T-helper 1 cell treated with Interleukin-12 subunit alpha and Interleukin-12 subunit beta and Interleukin-4 antibody, amounts not matched to agents 30 μg/mL and 1 μg/mL, for 36 hours (primary cell): Measurements from ENCODE around the gene TOM1L2.

Experiments used
- H3K27ac Mint-ChIP-seq: one replicate; pipeline ENCODE4 v1.8.0; 2021; ENCODE audit warnings: mild to moderate bottlenecking, mixed read lengths
- H3K27me3 Mint-ChIP-seq: one replicate; pipeline ENCODE4 v1.8.0; 2021; ENCODE audit warnings: low read depth, mixed read lengths
- H3K36me3 Mint-ChIP-seq: one replicate; pipeline ENCODE4 v1.8.0; 2021; ENCODE audit warnings: low read depth, mixed read lengths
- H3K4me1 Mint-ChIP-seq: one replicate; pipeline ENCODE4 v1.8.0; 2021; ENCODE audit warnings: low read depth, mixed read lengths
- H3K4me3 Mint-ChIP-seq: one replicate; pipeline ENCODE4 v1.8.0; 2021; ENCODE audit warnings: mild to moderate bottlenecking, moderate library complexity, mixed read lengths
- H3K9me3 Mint-ChIP-seq: one replicate; pipeline ENCODE4 v1.8.0; 2021; ENCODE audit warnings: mixed read lengths

The TOM1L2 gene

DNA sequence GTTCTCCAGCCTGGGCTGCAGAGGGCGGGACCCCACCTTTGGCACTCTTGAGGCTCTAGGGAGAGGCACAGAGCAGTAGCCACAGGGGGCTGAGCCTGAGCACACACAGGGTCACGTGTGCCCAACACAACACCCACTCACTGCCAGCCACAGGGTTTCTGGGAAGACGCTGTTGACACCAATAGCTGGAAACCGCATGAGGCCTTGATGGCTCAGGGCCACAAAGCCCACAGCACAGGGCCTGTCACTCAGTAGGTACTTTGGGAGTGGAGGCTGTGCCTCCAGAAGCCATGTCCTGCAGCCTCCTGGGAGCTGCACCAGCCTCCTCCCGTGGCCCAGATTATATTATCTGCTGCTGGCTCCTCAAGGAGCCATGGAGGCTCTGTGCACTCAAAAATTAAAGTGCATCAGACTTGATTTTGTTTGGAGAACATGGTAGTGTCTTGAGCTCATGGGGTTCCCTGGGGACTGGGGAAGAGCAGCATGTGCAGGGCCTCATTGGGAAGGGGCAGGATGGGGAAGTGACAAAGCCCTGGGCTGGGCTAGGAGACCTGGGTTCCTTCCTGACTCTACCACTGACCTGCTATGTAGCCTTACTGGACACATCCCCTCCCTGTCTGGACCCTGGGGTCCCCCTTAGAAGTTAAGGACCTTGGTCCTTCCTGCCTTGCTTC is 122.9 kb downstream of the TOM1L2 start:
- H3K27ac Mint-ChIP-seq, result peak overlapping the region; percentile 91
- H3K36me3 Mint-ChIP-seq, result peaks cover 9% of the 10 kb centered on the region
- H3K4me1 Mint-ChIP-seq, result peaks cover 60% of the 10 kb centered on the region
- H3K4me3 Mint-ChIP-seq, result peak overlapping the region; percentile 57
- H3K9me3 Mint-ChIP-seq, result no peaks in the 10 kb centered on the region
- no peaks in the 10 kb centered on the region for H3K27me3 Mint-ChIP-seq

- Mint-ChIP-seq H3K27me3 (no peaks in the 10 kb centered on the region), H3K27ac (peak overlapping the region; percentile 91), H3K4me3 (peak overlapping the region; percentile 57), H3K4me1 (peaks cover 53% of the 10 kb centered on the region), H3K9me3 (no peaks in the 10 kb centered on the region), H3K36me3 (peaks cover 6% of the 10 kb centered on the region)
Observed at GRCh38 chr17:17848311-17849082, 123.7 kb downstream of the TOM1L2 start.

DNA sequence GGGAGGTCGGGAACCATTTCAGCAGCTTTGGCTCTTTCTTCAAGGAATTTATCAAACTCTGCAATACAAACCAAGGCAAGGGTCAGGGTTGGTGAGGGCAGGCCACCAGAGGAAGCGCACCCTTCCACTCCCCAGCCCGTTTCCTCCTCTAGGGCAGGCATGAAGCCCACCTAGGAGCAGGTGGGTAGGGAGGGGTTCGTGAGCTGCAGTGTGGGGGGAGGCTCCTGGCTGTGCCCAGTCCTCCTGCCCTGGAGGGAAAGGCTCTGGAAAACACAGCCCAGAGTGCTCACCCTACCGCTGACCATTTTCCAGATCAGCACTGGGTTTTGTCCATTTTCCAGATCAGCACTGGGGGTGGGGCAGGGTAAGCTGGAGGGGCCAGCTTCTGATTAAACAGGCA is 124.5 kb downstream of the TOM1L2 start:
- Mint-ChIP-seq H3K27me3 (no peaks in the 10 kb centered on the region), H3K4me1 (peaks cover 48% of the 10 kb centered on the region), H3K36me3 (peaks cover 4% of the 10 kb centered on the region), H3K9me3 (no peaks in the 10 kb centered on the region), H3K4me3 (no peak overlapping the region), H3K27ac (peak overlapping the region; percentile 72)

DNA sequence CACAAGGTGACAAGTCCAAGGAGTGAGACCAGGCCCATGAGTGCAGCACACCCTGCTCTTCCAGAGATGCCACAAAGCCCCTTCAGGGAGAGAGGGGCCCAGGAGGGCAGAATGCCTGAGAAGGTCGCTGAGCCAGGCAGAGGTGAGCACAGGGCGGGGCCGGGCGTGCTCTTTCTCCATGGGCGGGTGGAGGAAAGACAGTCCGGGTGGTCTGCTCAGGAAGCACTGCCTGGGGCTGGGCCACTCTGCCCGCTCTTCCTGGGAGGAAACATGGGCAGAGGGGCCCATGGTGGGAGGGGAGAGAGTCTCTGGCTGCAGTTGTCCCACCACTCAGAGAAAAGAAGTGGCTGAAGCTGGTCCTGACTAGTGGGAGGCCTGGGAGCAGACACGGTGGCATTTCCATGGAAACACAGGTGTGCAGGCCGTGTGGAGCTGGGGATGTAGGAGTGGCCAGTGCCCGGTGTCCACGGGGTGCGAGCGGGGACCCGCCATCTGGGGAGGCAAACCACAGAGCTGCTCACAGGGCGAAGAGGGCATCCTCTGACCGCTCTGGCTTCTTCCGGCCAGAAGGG is 125.0 kb downstream of the TOM1L2 start:
- Mint-ChIP-seq H3K9me3 (no peaks in the 10 kb centered on the region), H3K27me3 (no peaks in the 10 kb centered on the region), H3K4me3 (no peak overlapping the region), H3K27ac (peak overlapping the region; percentile 20), H3K36me3 (peaks cover 3% of the 10 kb centered on the region), H3K4me1 (peaks cover 46% of the 10 kb centered on the region)

DNA sequence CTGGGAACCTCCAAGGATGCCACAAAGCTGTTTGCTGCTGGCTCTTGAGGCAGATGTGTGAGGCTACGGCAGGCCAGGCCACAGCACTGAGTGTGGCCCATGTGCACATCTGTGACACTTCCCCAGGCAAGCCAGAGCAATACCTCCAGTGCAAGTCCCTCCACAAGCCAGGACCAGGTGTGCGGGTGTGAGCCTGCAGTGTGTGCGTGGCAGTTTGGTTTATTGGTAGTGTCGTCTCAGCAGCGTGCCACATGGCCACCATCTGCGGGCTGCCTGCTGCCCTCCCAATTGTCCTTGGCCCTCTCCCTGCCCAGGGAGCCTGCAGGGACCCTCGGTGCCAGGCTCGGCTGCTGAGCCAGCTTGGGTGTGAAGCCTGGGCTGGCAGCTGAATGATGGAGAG is 125.6 kb downstream of the TOM1L2 start:
- Mint-ChIP-seq H3K36me3 (no peaks in the 10 kb centered on the region), H3K27me3 (no peaks in the 10 kb centered on the region), H3K4me1 (peaks cover 40% of the 10 kb centered on the region), H3K27ac (peak overlapping the region; percentile 57), H3K4me3 (no peak overlapping the region), H3K9me3 (no peaks in the 10 kb centered on the region)

- H3K9me3 Mint-ChIP-seq, result no peaks in the 10 kb centered on the region
- H3K27ac Mint-ChIP-seq, result peak overlapping the region; percentile 57
- no peak overlapping the region for H3K4me3 Mint-ChIP-seq
- H3K36me3 Mint-ChIP-seq, result no peaks in the 10 kb centered on the region
- no peaks in the 10 kb centered on the region for H3K27me3 Mint-ChIP-seq
- peaks cover 38% of the 10 kb centered on the region for H3K4me1 Mint-ChIP-seq
Observed at GRCh38 chr17:17846003-17846402, 126.2 kb downstream of the TOM1L2 start.

GRCh38 chr17:17845046-17845775 is 127.0 kb downstream of the TOM1L2 start:
- H3K27ac Mint-ChIP-seq, result no peak overlapping the region
- no peaks in the 10 kb centered on the region for H3K27me3 Mint-ChIP-seq
- peaks cover 34% of the 10 kb centered on the region for H3K4me1 Mint-ChIP-seq

GRCh38 chr17:17844500-17844899 is 127.7 kb downstream of the TOM1L2 start:
- no peaks in the 10 kb centered on the region for H3K36me3 Mint-ChIP-seq
- H3K9me3 Mint-ChIP-seq, result no peaks in the 10 kb centered on the region
- H3K4me1 Mint-ChIP-seq, result peaks cover 30% of the 10 kb centered on the region
- H3K27me3 Mint-ChIP-seq, result no peaks in the 10 kb centered on the region
- no peak overlapping the region for H3K4me3 Mint-ChIP-seq
- H3K27ac Mint-ChIP-seq, result no peak overlapping the region

More at GRCh38 chr17:17845046-17845775, 127.0 kb downstream of the TOM1L2 start:
- Mint-ChIP-seq H3K36me3 (no peaks in the 10 kb centered on the region), H3K4me3 (no peak overlapping the region), H3K9me3 (no peaks in the 10 kb centered on the region)

DNA sequence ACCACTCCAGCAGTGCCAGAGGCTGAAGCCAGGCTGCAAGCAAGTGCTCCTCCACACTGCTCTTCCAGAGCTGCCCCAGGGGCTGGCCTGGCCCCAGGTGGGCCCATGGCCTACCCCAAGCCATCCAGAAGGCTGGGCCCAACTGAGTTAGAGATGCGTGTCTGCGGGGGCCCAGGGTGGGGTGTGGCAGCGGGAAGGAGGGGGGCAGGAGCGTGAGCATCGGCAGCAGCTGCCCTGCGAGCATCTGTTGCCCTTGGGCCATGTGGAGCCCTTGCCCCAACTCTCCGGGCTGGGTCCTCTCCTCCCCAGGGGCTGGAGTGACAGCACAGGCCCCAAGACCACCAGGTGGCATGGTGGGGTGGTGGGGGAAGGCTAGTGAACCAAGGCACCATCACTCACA is 128.1 kb downstream of the TOM1L2 start:
- H3K27ac Mint-ChIP-seq, result no peak overlapping the region
- no peaks in the 10 kb centered on the region for H3K9me3 Mint-ChIP-seq
- H3K4me3 Mint-ChIP-seq, result no peak overlapping the region
- H3K4me1 Mint-ChIP-seq, result peaks cover 30% of the 10 kb centered on the region
- no peaks in the 10 kb centered on the region for H3K27me3 Mint-ChIP-seq
- H3K36me3 Mint-ChIP-seq, result no peaks in the 10 kb centered on the region

DNA sequence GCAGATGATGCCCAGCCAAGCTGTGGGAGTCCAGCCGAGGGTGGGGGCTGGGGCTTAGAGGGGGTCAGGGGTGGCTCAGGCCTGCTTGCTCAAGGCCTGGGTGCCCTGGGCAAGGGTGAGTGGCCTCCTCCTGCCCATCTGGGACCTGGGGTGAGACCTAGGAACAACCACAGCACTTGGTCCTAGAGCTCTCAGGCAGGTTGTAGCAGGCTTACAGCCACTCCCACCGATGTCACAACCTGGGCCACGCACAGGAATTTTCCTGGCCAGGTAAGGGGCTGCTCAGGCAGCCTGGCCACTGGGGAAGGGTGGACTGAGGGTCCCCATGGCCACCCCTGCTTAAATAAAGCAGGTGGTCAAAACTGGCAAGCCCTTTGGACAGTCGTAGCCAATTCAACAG is 129.1 kb downstream of the TOM1L2 start:
- H3K27ac Mint-ChIP-seq, result no peak overlapping the region

DNA sequence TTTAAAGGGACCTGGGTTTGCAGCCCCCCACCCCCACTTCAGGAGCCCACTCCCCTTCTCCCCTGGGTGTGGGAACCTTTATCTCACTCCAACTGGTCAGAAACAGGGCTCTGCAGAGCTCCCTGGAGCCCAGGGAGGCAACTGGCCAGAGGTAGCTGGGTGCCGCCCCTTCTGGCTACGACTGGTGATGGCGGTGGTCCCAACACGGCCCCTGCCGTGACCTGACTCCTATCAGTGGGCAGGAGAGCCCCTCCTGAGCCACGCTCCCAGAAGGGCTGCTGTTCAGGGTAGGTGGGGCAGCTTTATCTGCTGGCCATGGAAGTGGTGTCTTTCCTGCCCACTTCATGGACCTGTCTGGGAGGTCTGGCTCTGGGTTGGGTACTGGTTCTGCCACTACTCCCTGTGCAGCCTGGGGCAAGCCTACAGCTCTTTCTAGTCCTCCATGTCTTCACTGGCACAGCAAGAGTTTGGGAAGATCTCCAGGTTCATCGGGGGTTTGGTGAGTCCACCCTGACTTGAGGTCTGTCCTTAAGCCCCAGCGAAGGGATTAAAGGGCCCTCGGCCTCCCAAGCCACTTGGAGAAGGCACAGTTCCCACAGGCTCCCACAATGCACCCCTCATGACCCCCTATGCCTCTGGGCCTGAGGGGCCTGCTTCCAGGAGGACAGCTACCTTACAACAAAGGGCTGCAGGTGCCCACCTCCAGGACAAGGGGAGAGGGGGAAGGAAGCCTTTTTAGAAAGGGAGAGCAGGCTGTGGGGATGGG is 129.9 kb downstream of the TOM1L2 start:
- H3K9me3 Mint-ChIP-seq, result no peaks in the 10 kb centered on the region
- no peaks in the 10 kb centered on the region for H3K36me3 Mint-ChIP-seq
- H3K4me3 Mint-ChIP-seq, result no peak overlapping the region
- H3K27ac Mint-ChIP-seq, result no peak overlapping the region
- H3K4me1 Mint-ChIP-seq, result peaks cover 34% of the 10 kb centered on the region
- H3K27me3 Mint-ChIP-seq, result no peaks in the 10 kb centered on the region

More for the DNA sequence above, 129.1 kb downstream of the TOM1L2 start:
- Mint-ChIP-seq H3K9me3 (no peaks in the 10 kb centered on the region), H3K27me3 (no peaks in the 10 kb centered on the region), H3K4me1 (peaks cover 30% of the 10 kb centered on the region), H3K4me3 (no peak overlapping the region), H3K36me3 (no peaks in the 10 kb centered on the region)

- Mint-ChIP-seq H3K27ac (peak overlapping the region; percentile 85), H3K4me1 (peaks cover 36% of the 10 kb centered on the region), H3K4me3 (no peak overlapping the region), H3K36me3 (no peaks in the 10 kb centered on the region), H3K27me3 (no peaks in the 10 kb centered on the region), H3K9me3 (no peaks in the 10 kb centered on the region)
Observed at GRCh38 chr17:17841601-17842025, 130.6 kb downstream of the TOM1L2 start.

- Mint-ChIP-seq H3K9me3 (no peaks in the 10 kb centered on the region), H3K4me1 (peaks cover 38% of the 10 kb centered on the region)
Observed at GRCh38 chr17:17840751-17841591, 131.2 kb downstream of the TOM1L2 start.

More at GRCh38 chr17:17840751-17841591, 131.2 kb downstream of the TOM1L2 start:
- H3K4me3 Mint-ChIP-seq, result peak overlapping the region; percentile 76
- H3K27ac Mint-ChIP-seq, result peak overlapping the region; percentile 85
- peaks cover under 1% of the 10 kb centered on the region for H3K36me3 Mint-ChIP-seq
- no peaks in the 10 kb centered on the region for H3K27me3 Mint-ChIP-seq
